Calu3 (cell line): ENCODE results near the gene RASL11B. TPM values are rescaled to one million over a fixed set of nuclear protein-coding genes. Genes with fewer than 3 reads are reported as not detected.

Experiments used
- BruUV-seq: library from RNA; stranded (reverse); fragments of 400-500 nt; replicated peaks from 2 replicates; lab custom pipeline; 2021; lab: Mats Ljungman, UMichigan
- CTCF ChIA-PET: fragments of 300-600 bp; sonication (Branson Sonifier 250); formaldehyde crosslinking; loops from one replicate; lab custom pipeline; 2022; ENCODE audit warnings: antibody characterized with exemption; lab: Charles Lee
- DNase-seq: peaks from one replicate; pipeline ENCODE4 v3.0.0; 2022
- H3K27ac Mint-ChIP-seq: one replicate; pipeline ENCODE4 v1.8.0; 2022; ENCODE audit warnings: mixed read lengths; ENCODE audit not compliant: unreplicated experiment
- H3K27me3 Mint-ChIP-seq: one replicate; pipeline ENCODE4 v1.8.0; 2022; ENCODE audit warnings: mixed read lengths; ENCODE audit not compliant: unreplicated experiment
- H3K36me3 Mint-ChIP-seq: one replicate; pipeline ENCODE4 v1.8.0; 2022; ENCODE audit warnings: mild to moderate bottlenecking, moderate library complexity, mixed read lengths; ENCODE audit not compliant: insufficient read depth, unreplicated experiment
- H3K4me1 Mint-ChIP-seq: one replicate; pipeline ENCODE4 v1.8.0; 2022; ENCODE audit warnings: mild to moderate bottlenecking, low read depth, mixed read lengths; ENCODE audit not compliant: unreplicated experiment
- H3K4me3 Mint-ChIP-seq: one replicate; pipeline ENCODE4 v1.8.0; 2022; ENCODE audit warnings: mild to moderate bottlenecking, low read depth, moderate library complexity, mixed read lengths; ENCODE audit not compliant: unreplicated experiment
- H3K9me3 Mint-ChIP-seq: one replicate; pipeline ENCODE4 v1.8.0; 2022; ENCODE audit warnings: low read depth, mixed read lengths; ENCODE audit not compliant: unreplicated experiment
- CTCF ChIP-seq: fragments of 200-600 bp; IDR thresholded peaks from one replicate; pipeline ENCODE4 v1.8.0; 2022; ENCODE audit warnings: antibody characterized with exemption; ENCODE audit not compliant: unreplicated experiment
- intact Hi-C: fragments of 100-400 bp; cut with micrococcal nuclease; formaldehyde crosslinking; loops from one replicate; pipeline ENCODE4 v1.10.0; 2022; ENCODE audit not compliant: unreplicated experiment
- total RNA-seq: library from RNA; stranded (reverse); gene quantifications from 2 replicates; pipeline ENCODE4 v1.2.3, GENCODE V29; 2022

RASL11B gene
- total RNA-seq, 1 experiment from 2014 or later, result 0.64 TPM

GRCh38 chr4:52837716-52838558 lies 24.2 kb upstream of the RASL11B start:
- TF ChIP-seq CTCF, result no peak
- Mint-ChIP-seq H3K4me3 (peak overlapping the region; percentile 8), H3K9me3 (no peaks in the 10 kb centered on the region), H3K36me3 (no peaks in the 10 kb centered on the region), H3K4me1 (peaks cover 11% of the 10 kb centered on the region), H3K27me3 (no peaks in the 10 kb centered on the region), H3K27ac (peak overlapping the region; percentile 70)
- intact Hi-C loops, result no loop called here
- peak; percentile 41 for DNase-seq
- CTCF ChIA-PET, result no interaction called here
- BruUV-seq, result no TSS peak

- BruUV-seq, result no TSS peak
- CTCF ChIA-PET, result interaction anchor here (1.3 kb wide), 1 partner anchor 16 kb away, joined by 3 read pairs; no protein-coding TSS in a partner anchor
- no peak for DNase-seq
- no peak overlapping the region for H3K4me3 Mint-ChIP-seq
- no peak for TF ChIP-seq CTCF
- no peaks in the 10 kb centered on the region for H3K27me3 Mint-ChIP-seq
- intact Hi-C loops, result no loop called here
- no peaks in the 10 kb centered on the region for H3K36me3 Mint-ChIP-seq
- peaks cover 11% of the 10 kb centered on the region for H3K4me1 Mint-ChIP-seq
- peak overlapping the region; percentile 70 for H3K27ac Mint-ChIP-seq
- no peaks in the 10 kb centered on the region for H3K9me3 Mint-ChIP-seq
These were observed 23.2 kb upstream of the RASL11B start for GRCh38 chr4:52838729-52839586.

GRCh38 chr4:52840531-52841370 lies 21.4 kb upstream of the RASL11B start:
- no peak for TF ChIP-seq CTCF
- Mint-ChIP-seq H3K4me1 (peaks cover 11% of the 10 kb centered on the region), H3K27ac (no peak overlapping the region), H3K36me3 (no peaks in the 10 kb centered on the region), H3K9me3 (no peaks in the 10 kb centered on the region), H3K27me3 (no peaks in the 10 kb centered on the region), H3K4me3 (no peak overlapping the region)
- no TSS peak for BruUV-seq
- intact Hi-C loops, result loop anchor here (10.0 kb wide), 1 partner anchor 74 kb away; no protein-coding TSS in a partner anchor
- CTCF ChIA-PET, result no interaction called here
- DNase-seq, result no peak
